Measurements from ENCODE around the gene FNTB.

The FNTB gene

DNA sequence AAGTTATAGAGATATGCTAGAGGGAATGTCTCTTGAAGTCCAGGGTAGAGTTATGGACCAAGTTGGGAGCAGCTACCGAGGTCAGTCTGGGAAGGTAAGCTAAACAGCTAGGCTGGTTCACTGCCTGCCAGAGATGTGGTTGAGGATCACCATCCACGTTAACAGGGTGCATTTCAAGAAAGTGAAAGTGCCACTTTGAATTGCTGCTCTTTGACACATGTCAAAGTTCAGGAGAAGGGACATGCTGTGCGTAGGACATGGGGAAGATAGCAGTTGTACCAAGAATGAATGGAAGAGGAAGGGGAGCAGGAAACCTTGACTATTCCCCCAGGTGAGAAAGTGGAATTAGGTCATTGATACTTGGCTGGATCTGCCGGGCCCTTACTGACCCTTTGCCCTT is 66.1 kb downstream of the FNTB start:
- H2AFZ ChIP-seq (ENCODE audit: low read length, unreplicated experiment) = no peak overlapping the region
- peaks cover 4% of the 10 kb centered on the region for H3K36me3 ChIP-seq (ENCODE audit: insufficient read depth, low read length)
- H3K27ac ChIP-seq (ENCODE audit: low read depth, low read length) = no peak overlapping the region
- peaks cover 7% of the 10 kb centered on the region for H3K4me1 ChIP-seq (ENCODE audit: control insufficient read depth, insufficient read depth, low read length, unreplicated experiment)
- no peak overlapping the region for H3K4me3 ChIP-seq (ENCODE audit: low read depth, low read length)
- no peaks in the 10 kb centered on the region for H3K27me3 ChIP-seq (ENCODE audit: insufficient read depth, low read length)
- H3K79me2 ChIP-seq (ENCODE audit: control insufficient read depth, insufficient read depth, low read length, unreplicated experiment) = no peaks in the 10 kb centered on the region

GRCh38 chr14:65053466-65053865 is 66.8 kb downstream of the FNTB start:
- H3K27me3 ChIP-seq (ENCODE audit: insufficient read depth, low read length) = no peaks in the 10 kb centered on the region
- peaks cover 4% of the 10 kb centered on the region for H3K36me3 ChIP-seq (ENCODE audit: insufficient read depth, low read length)
- no peaks in the 10 kb centered on the region for H3K79me2 ChIP-seq (ENCODE audit: control insufficient read depth, insufficient read depth, low read length, unreplicated experiment)
- no peak overlapping the region for H3K27ac ChIP-seq (ENCODE audit: low read depth, low read length)
- H3K4me3 ChIP-seq (ENCODE audit: low read depth, low read length) = no peak overlapping the region
- H2AFZ ChIP-seq (ENCODE audit: low read length, unreplicated experiment) = no peak overlapping the region
- peaks cover under 1% of the 10 kb centered on the region for H3K4me1 ChIP-seq (ENCODE audit: control insufficient read depth, insufficient read depth, low read length, unreplicated experiment)

- no peaks in the 10 kb centered on the region for H3K4me1 ChIP-seq (ENCODE audit: control insufficient read depth, insufficient read depth, low read length, unreplicated experiment)
- no peaks in the 10 kb centered on the region for H3K27me3 ChIP-seq (ENCODE audit: insufficient read depth, low read length)
- H3K4me3 ChIP-seq (ENCODE audit: low read depth, low read length) = no peak overlapping the region
Observed at GRCh38 chr14:65054471-65055085, 67.9 kb downstream of the FNTB start.

DNA sequence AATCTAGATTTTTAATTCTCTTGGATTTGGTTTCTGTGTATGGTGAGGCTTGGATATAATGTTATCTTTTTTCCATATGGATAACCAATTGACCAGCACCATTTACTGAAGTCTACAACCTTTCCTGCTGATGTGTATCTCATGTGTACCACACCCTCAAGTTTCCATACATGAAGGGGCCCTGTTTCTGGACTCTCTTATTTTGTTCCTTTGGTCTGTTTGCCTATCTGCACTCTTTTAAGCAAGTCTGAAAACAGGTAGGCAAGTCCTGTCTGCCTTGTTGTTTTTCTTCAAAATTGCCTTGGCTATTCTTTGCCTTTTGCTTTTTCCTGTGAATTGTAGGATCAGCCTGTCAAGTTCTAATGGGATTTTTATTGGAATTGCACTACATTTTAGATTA is 71.0 kb downstream of the FNTB start:
- H2AFZ ChIP-seq (ENCODE audit: low read length, unreplicated experiment) = no peak overlapping the region
- peaks cover 9% of the 10 kb centered on the region for H3K4me1 ChIP-seq (ENCODE audit: control insufficient read depth, insufficient read depth, low read length, unreplicated experiment)
- H3K27ac ChIP-seq (ENCODE audit: low read depth, low read length) = no peak overlapping the region
- no peaks in the 10 kb centered on the region for H3K79me2 ChIP-seq (ENCODE audit: control insufficient read depth, insufficient read depth, low read length, unreplicated experiment)
- no peak overlapping the region for H3K4me3 ChIP-seq (ENCODE audit: low read depth, low read length)
- no peaks in the 10 kb centered on the region for H3K27me3 ChIP-seq (ENCODE audit: insufficient read depth, low read length)
- peaks cover 4% of the 10 kb centered on the region for H3K36me3 ChIP-seq (ENCODE audit: insufficient read depth, low read length)

More at GRCh38 chr14:65054471-65055085, 67.9 kb downstream of the FNTB start:
- Histone ChIP-seq H3K36me3 (ENCODE audit: insufficient read depth, low read length) (peaks cover 4% of the 10 kb centered on the region), H3K79me2 (ENCODE audit: control insufficient read depth, insufficient read depth, low read length, unreplicated experiment) (no peaks in the 10 kb centered on the region), H3K27ac (ENCODE audit: low read depth, low read length) (no peak overlapping the region), H2AFZ (ENCODE audit: low read length, unreplicated experiment) (no peak overlapping the region)

- no peak overlapping the region for H2AFZ ChIP-seq (ENCODE audit: low read length, unreplicated experiment)
- H3K27ac ChIP-seq (ENCODE audit: low read depth, low read length) = no peak overlapping the region
- no peaks in the 10 kb centered on the region for H3K79me2 ChIP-seq (ENCODE audit: control insufficient read depth, insufficient read depth, low read length, unreplicated experiment)
- H3K4me3 ChIP-seq (ENCODE audit: low read depth, low read length) = no peak overlapping the region
- H3K4me1 ChIP-seq (ENCODE audit: control insufficient read depth, insufficient read depth, low read length, unreplicated experiment) = peaks cover 10% of the 10 kb centered on the region
- no peaks in the 10 kb centered on the region for H3K27me3 ChIP-seq (ENCODE audit: insufficient read depth, low read length)
- H3K36me3 ChIP-seq (ENCODE audit: insufficient read depth, low read length) = peaks cover 7% of the 10 kb centered on the region; the same call in 1 of the 2 replicates
Observed at GRCh38 chr14:65062096-65063075, 75.7 kb downstream of the FNTB start.

GRCh38 chr14:65065719-65066118 is 79.0 kb downstream of the FNTB start:
- Histone ChIP-seq H2AFZ (ENCODE audit: low read length, unreplicated experiment) (no peak overlapping the region), H3K27ac (ENCODE audit: low read depth, low read length) (no peak overlapping the region), H3K4me1 (ENCODE audit: control insufficient read depth, insufficient read depth, low read length, unreplicated experiment) (peaks cover 10% of the 10 kb centered on the region), H3K4me3 (ENCODE audit: low read depth, low read length) (no peak overlapping the region), H3K27me3 (ENCODE audit: insufficient read depth, low read length) (no peaks in the 10 kb centered on the region), H3K36me3 (ENCODE audit: insufficient read depth, low read length) (peaks cover 7% of the 10 kb centered on the region; the same call in 1 of the 2 replicates), H3K79me2 (ENCODE audit: control insufficient read depth, insufficient read depth, low read length, unreplicated experiment) (no peaks in the 10 kb centered on the region)

- H3K27ac ChIP-seq (ENCODE audit: low read depth, low read length) = no peak overlapping the region
- no peaks in the 10 kb centered on the region for H3K27me3 ChIP-seq (ENCODE audit: insufficient read depth, low read length)
Observed at GRCh38 chr14:65069874-65070413, 83.2 kb downstream of the FNTB start.

DNA sequence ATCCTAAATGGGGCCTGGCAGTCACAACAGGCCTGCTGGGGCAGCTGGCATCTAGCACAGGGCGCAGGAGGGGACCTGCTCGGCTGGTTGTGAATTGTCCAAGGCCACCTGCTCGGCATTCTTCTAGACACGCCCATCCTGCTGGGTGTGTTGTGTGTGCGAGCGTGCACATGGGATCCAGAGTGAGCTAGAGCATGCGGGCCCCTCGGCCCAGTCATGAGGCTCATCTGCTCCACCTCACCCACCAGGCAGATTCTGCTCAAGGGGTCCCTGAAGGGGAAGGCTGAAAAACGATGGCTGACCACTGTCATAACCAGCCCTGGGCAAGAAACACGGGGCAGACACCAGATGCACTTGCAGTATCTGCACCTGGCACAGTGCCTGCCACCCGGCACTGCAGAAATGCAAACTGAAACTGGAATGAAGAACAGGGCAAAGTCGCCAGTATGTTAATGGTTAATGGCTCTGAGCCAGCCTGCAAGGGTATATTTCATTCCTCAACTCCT is 83.8 kb downstream of the FNTB start:
- Histone ChIP-seq H3K36me3 (ENCODE audit: insufficient read depth, low read length) (peaks cover 11% of the 10 kb centered on the region), H3K4me1 (ENCODE audit: control insufficient read depth, insufficient read depth, low read length, unreplicated experiment) (no peaks in the 10 kb centered on the region), H3K4me3 (ENCODE audit: low read depth, low read length) (no peak overlapping the region), H3K79me2 (ENCODE audit: control insufficient read depth, insufficient read depth, low read length, unreplicated experiment) (no peaks in the 10 kb centered on the region), H3K27ac (ENCODE audit: low read depth, low read length) (no peak overlapping the region), H2AFZ (ENCODE audit: low read length, unreplicated experiment) (no peak overlapping the region), H3K27me3 (ENCODE audit: insufficient read depth, low read length) (no peaks in the 10 kb centered on the region)

More at GRCh38 chr14:65069874-65070413, 83.2 kb downstream of the FNTB start:
- no peak overlapping the region for H2AFZ ChIP-seq (ENCODE audit: low read length, unreplicated experiment)
- H3K79me2 ChIP-seq (ENCODE audit: control insufficient read depth, insufficient read depth, low read length, unreplicated experiment) = no peaks in the 10 kb centered on the region
- no peak overlapping the region for H3K4me3 ChIP-seq (ENCODE audit: low read depth, low read length)
- no peaks in the 10 kb centered on the region for H3K4me1 ChIP-seq (ENCODE audit: control insufficient read depth, insufficient read depth, low read length, unreplicated experiment)
- H3K36me3 ChIP-seq (ENCODE audit: insufficient read depth, low read length) = peaks cover 11% of the 10 kb centered on the region

DNA sequence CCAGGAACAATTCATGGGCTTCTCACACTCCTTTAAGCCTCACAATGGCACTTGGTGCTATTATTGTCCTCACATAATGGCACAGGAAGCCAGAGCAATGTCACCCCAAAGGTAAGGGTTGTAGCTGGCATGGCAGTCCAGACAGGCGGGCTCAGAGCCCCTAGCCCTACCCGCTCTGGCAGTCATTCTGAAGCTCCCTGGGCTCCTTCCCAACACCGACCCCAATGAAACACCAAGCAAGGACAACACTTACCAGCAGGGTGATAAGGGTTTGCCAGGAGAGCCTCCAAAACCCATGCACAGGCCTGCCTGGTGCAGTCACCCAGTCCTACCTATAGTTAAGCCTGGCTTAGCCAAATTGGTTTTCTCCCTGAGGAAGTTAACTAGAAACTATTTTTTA is 84.8 kb downstream of the FNTB start:
- H3K79me2 ChIP-seq (ENCODE audit: control insufficient read depth, insufficient read depth, low read length, unreplicated experiment) = no peaks in the 10 kb centered on the region
- H3K4me3 ChIP-seq (ENCODE audit: low read depth, low read length) = no peak overlapping the region
- H2AFZ ChIP-seq (ENCODE audit: low read length, unreplicated experiment) = no peak overlapping the region
- no peaks in the 10 kb centered on the region for H3K27me3 ChIP-seq (ENCODE audit: insufficient read depth, low read length)
- H3K36me3 ChIP-seq (ENCODE audit: insufficient read depth, low read length) = peaks cover 11% of the 10 kb centered on the region
- H3K4me1 ChIP-seq (ENCODE audit: control insufficient read depth, insufficient read depth, low read length, unreplicated experiment) = no peaks in the 10 kb centered on the region
- no peak overlapping the region for H3K27ac ChIP-seq (ENCODE audit: low read depth, low read length)

DNA sequence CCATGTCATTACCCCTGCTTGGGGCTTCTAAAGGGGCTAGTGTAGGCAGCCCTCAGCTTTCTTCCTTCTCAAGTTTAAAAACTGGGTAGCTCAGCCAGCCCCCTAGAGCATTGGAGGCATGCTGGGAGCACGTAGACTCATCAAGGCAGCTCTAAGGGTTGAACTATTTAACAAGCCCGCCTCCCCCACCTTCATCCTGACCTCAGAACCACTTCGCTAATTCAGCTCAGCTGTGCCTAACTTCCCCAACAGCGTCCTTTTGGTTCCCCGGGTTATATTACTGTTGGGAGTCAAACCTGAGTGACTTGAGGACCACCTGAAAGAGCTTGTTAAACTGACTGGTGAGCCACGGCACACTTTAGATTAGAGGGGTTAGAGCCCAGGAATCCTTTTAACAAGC is 85.6 kb downstream of the FNTB start:
- no peaks in the 10 kb centered on the region for H3K4me1 ChIP-seq (ENCODE audit: control insufficient read depth, insufficient read depth, low read length, unreplicated experiment)
- H3K27ac ChIP-seq (ENCODE audit: low read depth, low read length) = no peak overlapping the region
- no peak overlapping the region for H3K4me3 ChIP-seq (ENCODE audit: low read depth, low read length)
- peaks cover 12% of the 10 kb centered on the region for H3K36me3 ChIP-seq (ENCODE audit: insufficient read depth, low read length)
- no peaks in the 10 kb centered on the region for H3K27me3 ChIP-seq (ENCODE audit: insufficient read depth, low read length)
- no peaks in the 10 kb centered on the region for H3K79me2 ChIP-seq (ENCODE audit: control insufficient read depth, insufficient read depth, low read length, unreplicated experiment)
- H2AFZ ChIP-seq (ENCODE audit: low read length, unreplicated experiment) = no peak overlapping the region

Measured in ACC112 (cell line).